ENCODE data around the gene HIVEP3. TPM values are rescaled to one million over a fixed set of nuclear protein-coding genes. Genes with fewer than 3 reads are reported as not detected.

Gene HIVEP3
- total and polyA plus RNA-seq, 2 of the 13 experiments (the other 11 are each of a cell fraction or from before 2014, with no cell fraction given): 0.05 TPM; not detected in 1

GRCh38 chr1:41942278-41942677 is 23.6 kb upstream of the HIVEP3 start:
- DNase-seq (ENCODE audit: low spot score) (no peak), FAIRE-seq (no peak), ATAC-seq (no peak)
- H3K4me1 ChIP-seq (ENCODE audit: insufficient read depth, low read length): no peaks in the 10 kb centered on the region
- H3K27me3 ChIP-seq (ENCODE audit: control insufficient read depth in 1 of 2, insufficient read depth in 2 of 2, low read length in 2 of 2): no peaks in the 10 kb centered on the region
- no peak overlapping the region for H3K4me3 ChIP-seq (replicated peaks in 1 of 3; ENCODE audit: insufficient read depth in 1 of 3, low read depth in 2 of 3, low read length in 3 of 3)
- H2AFZ ChIP-seq (ENCODE audit: low read length): no peak overlapping the region
- CTCF ChIA-PET (ENCODE audit: low intra/inter-chr PET ratio, low total read pairs): no interaction called here
- H4K20me1 ChIP-seq (ENCODE audit: insufficient read depth, low read length): no peaks in the 10 kb centered on the region
- TF ChIP-seq TRIM22 (IDR thresholded peaks at IDR 0.05) (no peak), ZNF331 (CRISPR knock-in tag; IDR thresholded peaks at IDR 0.05) (no peak), SMAD1 (CRISPR knock-in tag; IDR thresholded peaks at IDR 0.05; ENCODE audit: borderline replicate concordance, low read depth) (no peak), ZNF570 (CRISPR knock-in tag; IDR thresholded peaks at IDR 0.05; ENCODE audit: borderline replicate concordance) (no peak), HIVEP1 (CRISPR knock-in tag; IDR thresholded peaks at IDR 0.05) (no peak), ARNTL (CRISPR knock-in tag; IDR thresholded peaks at IDR 0.05) (no peak), RARA (CRISPR knock-in tag; IDR thresholded peaks at IDR 0.05) (no peak), CBX5 (CRISPR knock-in tag; IDR thresholded peaks at IDR 0.05; ENCODE audit: borderline replicate concordance) (no peak)
- in situ Hi-C loops (cut with HindIII; ENCODE audit: extremely low pct_ligation_motif_present, low pct_unique_long_range_greater_than_20kb): no loop called here
- intact Hi-C loops (cut with micrococcal nuclease; ENCODE audit: unreplicated experiment): no loop called here
- H3K27ac ChIP-seq (ENCODE audit: extremely low read length, insufficient read depth, low read length): no peak overlapping the region
- H3K9me3 ChIP-seq (ENCODE audit: low read length): no peaks in the 10 kb centered on the region
- no peak overlapping the region for H3K4me2 ChIP-seq (ENCODE audit: low read depth, low read length)
- BruUV-seq (replicated peaks): no TSS peak
- POLR2A ChIA-PET: no interaction called here
- H3K9ac ChIP-seq (ENCODE audit: insufficient read depth, low read depth, low read length): no peak overlapping the region
- no peaks in the 10 kb centered on the region for H3K36me3 ChIP-seq (replicated peaks in 1 of 2; ENCODE audit: control insufficient read depth in 1 of 2, insufficient read depth in 2 of 2, low read length in 2 of 2)
- no peaks in the 10 kb centered on the region for H3K79me2 ChIP-seq (ENCODE audit: insufficient read depth, low read length)

GRCh38 chr1:41941381-41941780 is 22.7 kb upstream of the HIVEP3 start:
- FAIRE-seq (no peak), DNase-seq (ENCODE audit: low spot score) (no peak), ATAC-seq (no peak)
- TF ChIP-seq KDM3A (CRISPR knock-in tag; IDR thresholded peaks at IDR 0.05; ENCODE audit: low read depth): no peak
- no peak for TF ChIP-seq AKAP8 (CRISPR knock-in tag; IDR thresholded peaks at IDR 0.05)
- no peak for TF ChIP-seq ZNF512 (CRISPR knock-in tag; IDR thresholded peaks at IDR 0.05)
- no peak for TF ChIP-seq GATAD2A (CRISPR knock-in tag; IDR thresholded peaks at IDR 0.05)
- no peak for TF ChIP-seq ZNF703 (CRISPR knock-in tag; IDR thresholded peaks at IDR 0.05; ENCODE audit: borderline replicate concordance)
- no TSS peak for BruUV-seq (replicated peaks)
- H3K27me3 ChIP-seq (ENCODE audit: control insufficient read depth in 1 of 2, insufficient read depth in 2 of 2, low read length in 2 of 2): no peaks in the 10 kb centered on the region
- no peak overlapping the region for H3K4me3 ChIP-seq (replicated peaks in 1 of 3; ENCODE audit: insufficient read depth in 1 of 3, low read depth in 2 of 3, low read length in 3 of 3)
- no peaks in the 10 kb centered on the region for H3K79me2 ChIP-seq (ENCODE audit: insufficient read depth, low read length)
- no peak overlapping the region for H3K9ac ChIP-seq (ENCODE audit: insufficient read depth, low read depth, low read length)
- H3K4me1 ChIP-seq (ENCODE audit: insufficient read depth, low read length): no peaks in the 10 kb centered on the region
- no peak overlapping the region for H3K27ac ChIP-seq (ENCODE audit: extremely low read length, insufficient read depth, low read length)
- 5% methylated on average over 1 of the region's 1 CpG for WGBS (ENCODE audit: low lambda C conversion rate)
- no peaks in the 10 kb centered on the region for H4K20me1 ChIP-seq (ENCODE audit: insufficient read depth, low read length)
- ChIA-PET CTCF (ENCODE audit: low intra/inter-chr PET ratio, low total read pairs) (no interaction called here), POLR2A (no interaction called here)
- H2AFZ ChIP-seq (ENCODE audit: low read length): no peak overlapping the region
- in situ Hi-C loops (cut with HindIII; ENCODE audit: extremely low pct_ligation_motif_present, low pct_unique_long_range_greater_than_20kb) (no loop called here), intact Hi-C loops (cut with micrococcal nuclease; ENCODE audit: unreplicated experiment) (no loop called here)
- no peak overlapping the region for H3K4me2 ChIP-seq (ENCODE audit: low read depth, low read length)
- no peaks in the 10 kb centered on the region for H3K9me3 ChIP-seq (ENCODE audit: low read length)
- H3K36me3 ChIP-seq (replicated peaks in 1 of 2; ENCODE audit: control insufficient read depth in 1 of 2, insufficient read depth in 2 of 2, low read length in 2 of 2): no peaks in the 10 kb centered on the region

Data from HepG2 (cell line).